ENCODE measurements around the gene SHB.

- TF ChIP-seq EZH2 (optimal IDR thresholded peaks at IDR 0.05; ENCODE audit: low read depth, low read length) (no peak), EZH2phosphoT487 (IDR thresholded peaks at IDR 0.05; ENCODE audit: low read length) (no peak)
- TF ChIP-seq, protein P1, sequence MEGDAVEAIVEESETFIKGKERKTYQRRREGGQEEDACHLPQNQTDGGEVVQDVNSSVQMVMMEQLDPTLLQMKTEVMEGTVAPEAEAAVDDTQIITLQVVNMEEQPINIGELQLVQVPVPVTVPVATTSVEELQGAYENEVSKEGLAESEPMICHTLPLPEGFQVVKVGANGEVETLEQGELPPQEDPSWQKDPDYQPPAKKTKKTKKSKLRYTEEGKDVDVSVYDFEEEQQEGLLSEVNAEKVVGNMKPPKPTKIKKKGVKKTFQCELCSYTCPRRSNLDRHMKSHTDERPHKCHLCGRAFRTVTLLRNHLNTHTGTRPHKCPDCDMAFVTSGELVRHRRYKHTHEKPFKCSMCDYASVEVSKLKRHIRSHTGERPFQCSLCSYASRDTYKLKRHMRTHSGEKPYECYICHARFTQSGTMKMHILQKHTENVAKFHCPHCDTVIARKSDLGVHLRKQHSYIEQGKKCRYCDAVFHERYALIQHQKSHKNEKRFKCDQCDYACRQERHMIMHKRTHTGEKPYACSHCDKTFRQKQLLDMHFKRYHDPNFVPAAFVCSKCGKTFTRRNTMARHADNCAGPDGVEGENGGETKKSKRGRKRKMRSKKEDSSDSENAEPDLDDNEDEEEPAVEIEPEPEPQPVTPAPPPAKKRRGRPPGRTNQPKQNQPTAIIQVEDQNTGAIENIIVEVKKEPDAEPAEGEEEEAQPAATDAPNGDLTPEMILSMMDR (IDR thresholded peaks at IDR 0.05; ENCODE audit: low read length), result no peak
Measured at GRCh38 chr9:38044706-38045105, 24.3 kb downstream of the SHB start.
